SU-DHL-6 (cell line): ENCODE results near the gene ADAMTS12.

Experiments
- H2AFZ ChIP-seq: fragments of 200-600 bp; sonication (generic); 2 replicates; pipeline ENCODE4 v1.6.1; 2014; ENCODE audit warnings: low read depth, mild to moderate bottlenecking, moderate library complexity, mixed read lengths, antibody characterized with exemption, low read length; ENCODE audit not compliant: severe bottlenecking
- H3F3A ChIP-seq: fragments of 200-600 bp; shearing (Covaris generic); 2 replicates; pipeline ENCODE4 v1.6.0; 2016; ENCODE audit warnings: antibody characterized with exemption, mild to moderate bottlenecking; ENCODE audit not compliant: insufficient read depth
- H3K27ac ChIP-seq: fragments of 200-600 bp; sonication (generic); 2 replicates; pipeline ENCODE4 v1.5.1; 2016; ENCODE audit warnings: low read depth, mild to moderate bottlenecking, low read length, moderate library complexity, mixed read lengths
- H3K27me3 ChIP-seq: fragments of 200-600 bp; sonication (generic), shearing (Covaris generic); 2 replicates; pipeline ENCODE4 v1.6.0; 2014; ENCODE audit warnings: mild to moderate bottlenecking, low read length
- H3K36me3 ChIP-seq: fragments of 200-600 bp; sonication (generic); 2 replicates; pipeline ENCODE4 v1.6.1; 2014; ENCODE audit warnings: mild to moderate bottlenecking, low read length, mixed read lengths
- H3K4me2 ChIP-seq: fragments of 300-600, 200-600 bp; shearing (Covaris generic), sonication (generic); 2 replicates; pipeline ENCODE4 v1.6.0; 2014; ENCODE audit warnings: low read length, low read depth, mild to moderate bottlenecking; ENCODE audit not compliant: poor library complexity, severe bottlenecking
- H3K4me3 ChIP-seq: fragments of 200-600 bp; sonication (generic); 2 replicates; pipeline ENCODE4 v1.5.1; 2014; ENCODE audit warnings: antibody characterized with exemption, low read length, mild to moderate bottlenecking, mixed read lengths; ENCODE audit not compliant: insufficient read depth, poor library complexity, severe bottlenecking
- H3K79me2 ChIP-seq: fragments of 200-600 bp; sonication (generic); 2 replicates; pipeline ENCODE4 v1.6.1; 2014; ENCODE audit warnings: mild to moderate bottlenecking, low read length, moderate library complexity; ENCODE audit not compliant: insufficient read depth
- H3K9ac ChIP-seq: fragments of 200-600 bp; sonication (generic); 2 replicates; pipeline ENCODE4 v1.7.0; 2014; ENCODE audit warnings: mild to moderate bottlenecking, low read length
- H3K9me2 ChIP-seq: fragments of 200-600 bp; sonication (generic); replicated peaks from 2 replicates; pipeline ENCODE4 v1.6.1; 2014; ENCODE audit warnings: low read length; ENCODE audit not compliant: insufficient read depth
- H3K9me3 ChIP-seq: fragments of 200-600 bp; sonication (generic); 2 replicates; pipeline ENCODE4 v1.6.1; 2014; ENCODE audit warnings: low read length, mixed read lengths; ENCODE audit not compliant: insufficient read depth
- H4K20me1 ChIP-seq: fragments of 200-600 bp; sonication (generic); 2 replicates; pipeline ENCODE4 v1.6.1; 2014; ENCODE audit warnings: low read depth, mild to moderate bottlenecking, antibody characterized with exemption, low read length, moderate library complexity, mixed read lengths
- CTCF ChIP-seq: fragments of 200-600 bp; sonication (generic); IDR thresholded peaks from one replicate; pipeline ENCODE4 v1.5.1; 2017; ENCODE audit warnings: antibody characterized with exemption, mild to moderate bottlenecking, low read length, moderate library complexity; ENCODE audit not compliant: insufficient read depth, poor library complexity, severe bottlenecking
- EZH2phosphoT487 ChIP-seq: fragments of 200-600 bp; sonication (generic), shearing (Covaris generic); conservative IDR thresholded peaks from 2 replicates; pipeline ENCODE4 v1.6.1; 2018; ENCODE audit warnings: mild to moderate bottlenecking, antibody characterized with exemption, low read length, moderate library complexity, mixed read lengths

Gene ADAMTS12

GRCh38 chr5:33806738-33807442, 84.9 kb downstream of the ADAMTS12 start:
- H3K79me2 ChIP-seq = no peaks in the 10 kb centered on the region
- no peaks in the 10 kb centered on the region for H3K9me3 ChIP-seq
- TF ChIP-seq CTCF (no peak), EZH2phosphoT487 (no peak)
- H3K27me3 ChIP-seq = no peaks in the 10 kb centered on the region
- H3K4me3 ChIP-seq = no peak overlapping the region
- no peak overlapping the region for H3K27ac ChIP-seq
- H3K9me2 ChIP-seq = no peaks in the 10 kb centered on the region; the same call in 1 of the 2 replicates
- no peaks in the 10 kb centered on the region for H3K36me3 ChIP-seq
- H4K20me1 ChIP-seq = no peaks in the 10 kb centered on the region
- no peaks in the 10 kb centered on the region for H3F3A ChIP-seq
- H2AFZ ChIP-seq = no peak overlapping the region
- H3K4me2 ChIP-seq = no peak overlapping the region
- no peak overlapping the region for H3K9ac ChIP-seq

- H3K9me3 ChIP-seq = no peaks in the 10 kb centered on the region
- no peaks in the 10 kb centered on the region for H3K79me2 ChIP-seq
- no peak overlapping the region for H3K4me3 ChIP-seq
- H3K9me2 ChIP-seq = no peaks in the 10 kb centered on the region
- no peak overlapping the region for H3K9ac ChIP-seq
- H2AFZ ChIP-seq = no peak overlapping the region
- H3K4me2 ChIP-seq = no peak overlapping the region
- TF ChIP-seq CTCF (no peak), EZH2phosphoT487 (no peak)
- H3F3A ChIP-seq = no peaks in the 10 kb centered on the region
- H3K27me3 ChIP-seq = no peaks in the 10 kb centered on the region
- H4K20me1 ChIP-seq = no peaks in the 10 kb centered on the region
- no peaks in the 10 kb centered on the region for H3K36me3 ChIP-seq
- no peak overlapping the region for H3K27ac ChIP-seq
Measured at GRCh38 chr5:33801292-33801691, 90.5 kb downstream of the ADAMTS12 start.

GRCh38 chr5:33800241-33800950, 91.4 kb downstream of the ADAMTS12 start:
- H3F3A ChIP-seq = no peaks in the 10 kb centered on the region
- TF ChIP-seq CTCF = no peak
- TF ChIP-seq EZH2phosphoT487 = no peak
- H3K79me2 ChIP-seq = no peaks in the 10 kb centered on the region
- no peaks in the 10 kb centered on the region for H3K36me3 ChIP-seq
- no peak overlapping the region for H3K4me3 ChIP-seq
- no peak overlapping the region for H3K27ac ChIP-seq
- H3K27me3 ChIP-seq = no peaks in the 10 kb centered on the region
- H4K20me1 ChIP-seq = no peaks in the 10 kb centered on the region
- H3K9ac ChIP-seq = no peak overlapping the region
- H2AFZ ChIP-seq = no peak overlapping the region
- no peak overlapping the region for H3K4me2 ChIP-seq
- H3K9me3 ChIP-seq = no peaks in the 10 kb centered on the region
- no peaks in the 10 kb centered on the region for H3K9me2 ChIP-seq
